Neuronal stem cell (in vitro differentiated cells): ENCODE data around the gene GPRIN3.

Experiments used
- DNase-seq: peaks from one replicate; pipeline ENCODE4 v3.0.0-alpha.2; 2013; ENCODE audit warnings: low spot score
- H2AFZ ChIP-seq: one replicate; pipeline ENCODE4 v1.6.1; 2013; ENCODE audit warnings: mild to moderate bottlenecking, low read length, inconsistent platforms
- H2AK5ac ChIP-seq: 2 replicates; pipeline ENCODE4 v1.6.1; 2013; ENCODE audit warnings: low read depth, mild to moderate bottlenecking, inconsistent platforms, low read length, moderate library complexity, mixed read lengths
- H2BK120ac ChIP-seq: 2 replicates; pipeline ENCODE4 v1.6.1; 2013; ENCODE audit warnings: low read depth, mild to moderate bottlenecking, inconsistent platforms, low read length, moderate library complexity, mixed read lengths
- H2BK12ac ChIP-seq: one replicate; pipeline ENCODE4 v1.6.1; 2013; ENCODE audit warnings: low read length, inconsistent platforms
- H2BK15ac ChIP-seq: 2 replicates; pipeline ENCODE4 v1.6.1; 2013; ENCODE audit warnings: mild to moderate bottlenecking, low read length, inconsistent platforms, mixed read lengths
- H2BK5ac ChIP-seq: one replicate; pipeline ENCODE4 v1.6.1; 2013; ENCODE audit warnings: inconsistent platforms, mild to moderate bottlenecking, low read length, moderate library complexity
- H3K14ac ChIP-seq: one replicate; pipeline ENCODE4 v1.6.1; 2013; ENCODE audit warnings: low read length, inconsistent platforms
- H3K18ac ChIP-seq: 2 replicates; pipeline ENCODE4 v1.6.1; 2013; ENCODE audit warnings: low read length, inconsistent platforms
- H3K23ac ChIP-seq: 2 replicates; pipeline ENCODE4 v1.6.1; 2013; ENCODE audit warnings: low read depth, mild to moderate bottlenecking, mixed read lengths, low read length, inconsistent platforms; ENCODE audit not compliant: poor library complexity
- H3K27ac ChIP-seq: replicated peaks from 3 replicates; pipeline ENCODE4 v1.5.1; 2013; ENCODE audit warnings: low read length, inconsistent platforms
- H3K27me3 ChIP-seq, 3 experiments: 2 replicates each; pipeline ENCODE4 v1.6.1; 2013; ENCODE audit warnings: low read length in 3 of 3, mild to moderate bottlenecking in 2 of 3, inconsistent platforms in 1 of 3, low read depth in 1 of 3, mixed read lengths in 1 of 3, moderate library complexity in 1 of 3; ENCODE audit not compliant: control insufficient read depth in 3 of 3, insufficient read depth in 3 of 3
- H3K36me3 ChIP-seq, 2 donors: replicated peaks in 1 of 2; 2 replicates each; pipeline ENCODE4 v1.6.1; 2013; ENCODE audit warnings: low read length in 2 of 2; ENCODE audit not compliant: control insufficient read depth in 2 of 2, insufficient read depth in 2 of 2
- H3K4ac ChIP-seq: 2 replicates; pipeline ENCODE4 v1.6.1; 2013; ENCODE audit warnings: inconsistent platforms, mild to moderate bottlenecking, low read length, moderate library complexity
- H3K4me1 ChIP-seq, 2 donors: 1 replicate in 1 of 2; 2 replicates in 1 of 2; pipeline ENCODE4 v1.6.1; 2013; ENCODE audit warnings: low read length in 2 of 2, low read depth in 1 of 2; ENCODE audit not compliant: control insufficient read depth in 2 of 2, insufficient read depth in 1 of 2
- H3K4me2 ChIP-seq: one replicate; pipeline ENCODE4 v1.6.1; 2013; ENCODE audit warnings: mild to moderate bottlenecking, low read length, inconsistent platforms; ENCODE audit not compliant: insufficient read depth, poor library complexity, severe bottlenecking
- H3K4me3 ChIP-seq, 2 donors: 2 replicates each; pipeline ENCODE4 v1.5.1; 2013; ENCODE audit warnings: low read length in 2 of 2, mild to moderate bottlenecking in 2 of 2, inconsistent platforms in 1 of 2, moderate library complexity in 1 of 2
- H3K79me1 ChIP-seq: one replicate; pipeline ENCODE4 v1.6.1; 2013; ENCODE audit warnings: low read depth, mild to moderate bottlenecking, inconsistent platforms, low read length, moderate library complexity
- H3K9ac ChIP-seq: one replicate; pipeline ENCODE4 v1.6.1; 2013; ENCODE audit warnings: mild to moderate bottlenecking, low read depth, low read length, inconsistent platforms; ENCODE audit not compliant: poor library complexity
- H3K9me3 ChIP-seq, 2 donors: replicated peaks in 1 of 2; 2 replicates each; pipeline versions ENCODE3 to v1.6.1; 2013; ENCODE audit warnings: low read length in 2 of 2, mild to moderate bottlenecking in 2 of 2, inconsistent platforms in 1 of 2, low read depth in 1 of 2, mixed read lengths in 1 of 2, moderate library complexity in 1 of 2; ENCODE audit not compliant: control insufficient read depth in 2 of 2, insufficient read depth in 1 of 2
- H4K8ac ChIP-seq: one replicate; pipeline ENCODE4 v1.6.1; 2013; ENCODE audit warnings: low read depth, mild to moderate bottlenecking, inconsistent platforms, low read length, moderate library complexity
- H4K91ac ChIP-seq: one replicate; pipeline ENCODE4 v1.6.1; 2013; ENCODE audit warnings: low read length, low read depth, mild to moderate bottlenecking, inconsistent platforms; ENCODE audit not compliant: poor library complexity
- WGBS, 2 donors: extraction: QIAGEN DNeasy Blood & Tissue Kit; methylation state at CpG; one replicate each; pipeline ENCODE4 v1.1.7; 2013; ENCODE audit warnings: missing lambda C conversion rate in 2 of 2, mixed read lengths in 1 of 2; ENCODE audit not compliant: insufficient read length in 2 of 2, insufficient replicate concordance in 1 of 2; ENCODE audit errors: extremely low coverage in 2 of 2; 5-methylcytosine and 5-hydroxymethylcytosine counted together

The GPRIN3 gene

DNA sequence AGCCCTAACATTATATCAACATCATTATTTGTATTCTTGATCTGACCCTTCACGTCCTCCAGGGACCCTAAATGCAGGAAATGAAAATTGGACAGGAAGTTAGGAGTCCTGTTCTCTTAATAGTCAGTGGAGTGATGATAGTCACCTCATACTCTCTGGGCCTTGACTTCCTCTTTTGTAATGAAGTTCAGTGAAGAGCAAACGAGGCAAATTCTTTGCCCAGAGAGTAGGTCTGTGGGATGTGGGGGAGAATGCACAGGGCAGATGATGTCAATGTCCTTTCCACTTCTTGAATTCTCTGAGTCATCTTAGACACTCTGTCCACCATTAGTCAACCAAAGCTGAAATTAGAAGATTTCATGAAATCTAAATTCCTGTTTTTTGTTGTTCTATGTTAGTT, 17.1 kb upstream of the GPRIN3 start:
- no peak overlapping the region for H3K27ac ChIP-seq
- H3K4me1 ChIP-seq = no peaks in the 10 kb centered on the region
- H2BK12ac ChIP-seq = no peak overlapping the region
- H4K91ac ChIP-seq = no peak overlapping the region
- no peak for DNase-seq
- H2AFZ ChIP-seq = no peak overlapping the region
- no peak overlapping the region for H2BK120ac ChIP-seq
- H3K27me3 ChIP-seq = no peaks in the 10 kb centered on the region
- H3K36me3 ChIP-seq = no peaks in the 10 kb centered on the region
- H2AK5ac ChIP-seq = no peak overlapping the region
- no peak overlapping the region for H3K4me3 ChIP-seq
- H3K14ac ChIP-seq = no peak overlapping the region
- no peak overlapping the region for H3K23ac ChIP-seq
- H2BK15ac ChIP-seq = no peak overlapping the region
- no CpG with 5 or more reads among the region's 2 CpGs for WGBS, 2 donors
- H2BK5ac ChIP-seq = no peak overlapping the region
- no peak overlapping the region for H4K8ac ChIP-seq
- H3K4ac ChIP-seq = no peak overlapping the region
- no peak overlapping the region for H3K4me2 ChIP-seq
- H3K79me1 ChIP-seq = no peaks in the 10 kb centered on the region
- no peaks in the 10 kb centered on the region for H3K9me3 ChIP-seq
- no peak overlapping the region for H3K9ac ChIP-seq
- no peak overlapping the region for H3K18ac ChIP-seq

DNA sequence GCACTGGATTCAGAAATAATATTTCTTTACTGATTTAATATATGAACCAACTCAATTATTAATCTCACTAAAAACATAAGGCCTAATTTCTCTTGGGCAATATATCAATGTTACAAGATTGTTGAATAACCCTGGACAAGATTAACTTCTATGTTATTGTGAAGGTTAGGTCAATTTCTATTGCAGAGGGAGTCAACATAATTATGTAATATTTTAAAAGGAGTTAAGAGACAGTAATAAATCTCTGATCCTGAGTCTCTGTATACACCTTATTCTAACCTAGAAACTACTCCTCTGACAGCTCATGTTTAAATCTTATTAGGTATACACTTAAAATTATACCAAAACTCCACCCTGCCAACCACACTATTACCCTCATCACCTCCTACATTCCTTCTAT, 15.1 kb upstream of the GPRIN3 start:
- H2BK120ac ChIP-seq = no peak overlapping the region
- H3K23ac ChIP-seq = no peak overlapping the region
- no peak overlapping the region for H3K4me3 ChIP-seq
- no peak overlapping the region for H3K14ac ChIP-seq
- H4K8ac ChIP-seq = no peak overlapping the region
- no peak overlapping the region for H3K27ac ChIP-seq
- H3K4me1 ChIP-seq = no peaks in the 10 kb centered on the region
- no peak overlapping the region for H2BK5ac ChIP-seq
- no peak for DNase-seq
- no peaks in the 10 kb centered on the region for H3K79me1 ChIP-seq
- no peaks in the 10 kb centered on the region for H3K9me3 ChIP-seq
- no peak overlapping the region for H2BK15ac ChIP-seq
- H3K4ac ChIP-seq = no peak overlapping the region
- H3K18ac ChIP-seq = no peak overlapping the region
- H2AK5ac ChIP-seq = no peak overlapping the region
- no peak overlapping the region for H2BK12ac ChIP-seq
- no peak overlapping the region for H3K9ac ChIP-seq
- no peaks in the 10 kb centered on the region for H3K27me3 ChIP-seq
- H3K4me2 ChIP-seq = no peak overlapping the region
- no peak overlapping the region for H2AFZ ChIP-seq
- no peaks in the 10 kb centered on the region for H3K36me3 ChIP-seq
- no peak overlapping the region for H4K91ac ChIP-seq

DNA sequence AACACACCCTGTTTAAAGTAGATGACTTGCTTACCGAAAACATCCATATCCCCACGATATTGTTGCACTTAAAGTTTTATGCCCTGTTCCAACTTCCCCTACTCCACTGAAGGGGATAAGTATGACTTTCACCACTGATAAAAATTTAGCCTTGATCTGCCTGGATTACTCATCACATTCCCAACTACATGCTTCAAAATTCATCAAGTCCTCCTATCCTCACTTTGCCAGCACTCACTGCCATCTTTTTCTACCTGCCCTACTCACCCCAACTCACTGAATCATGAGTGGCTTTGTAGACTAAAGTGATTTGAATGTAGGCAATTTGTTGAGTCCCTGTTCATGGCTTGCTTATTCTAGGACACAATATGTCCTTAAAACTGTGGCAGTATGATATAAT, 12.2 kb upstream of the GPRIN3 start:
- Histone ChIP-seq H2BK120ac (no peak overlapping the region), H3K27me3 (no peaks in the 10 kb centered on the region), H3K23ac (no peak overlapping the region), H2BK15ac (no peak overlapping the region), H3K4me3 (no peak overlapping the region), H4K8ac (no peak overlapping the region), H3K4me2 (no peak overlapping the region), H3K9ac (no peak overlapping the region), H3K18ac (no peak overlapping the region), H3K9me3 (no peaks in the 10 kb centered on the region), H2AK5ac (no peak overlapping the region), H3K36me3 (no peaks in the 10 kb centered on the region), H3K79me1 (no peaks in the 10 kb centered on the region), H2BK12ac (no peak overlapping the region), H2AFZ (no peak overlapping the region), H3K27ac (no peak overlapping the region), H4K91ac (no peak overlapping the region), H3K4ac (no peak overlapping the region), H3K4me1 (no peaks in the 10 kb centered on the region), H3K14ac (no peak overlapping the region), H2BK5ac (no peak overlapping the region)
- no CpG with 5 or more reads among the region's 2 CpGs for WGBS, 2 donors
- no peak for DNase-seq

DNA sequence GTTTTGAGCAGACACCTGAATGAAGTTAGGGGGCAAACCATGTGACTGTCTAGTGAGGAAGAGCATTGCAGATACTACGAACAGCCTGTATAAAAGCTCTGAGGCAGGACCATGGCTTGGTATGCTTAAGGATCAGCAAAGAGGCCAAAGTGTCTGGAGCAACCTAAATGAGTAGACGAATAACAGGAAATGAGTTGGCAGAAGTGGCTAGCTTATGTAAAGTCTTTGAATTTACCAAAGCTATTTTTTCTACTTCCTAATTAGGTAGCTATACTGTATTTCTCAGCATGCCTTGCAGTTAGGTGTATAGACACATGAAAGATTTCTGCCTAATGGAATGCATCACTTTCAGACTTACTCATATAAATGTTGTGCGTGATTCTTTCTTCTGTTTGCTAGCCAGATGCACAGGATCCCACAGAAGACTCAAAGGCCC, 9.3 kb upstream of the GPRIN3 start:
- Histone ChIP-seq H4K8ac (no peak overlapping the region), H3K27ac (no peak overlapping the region), H2BK120ac (no peak overlapping the region), H3K4ac (no peak overlapping the region), H3K27me3 (peaks cover 0 to 2% (median 0%) of the 10 kb centered on the region in 3 experiments), H3K79me1 (no peaks in the 10 kb centered on the region), H3K4me3 (no peak overlapping the region), H3K4me2 (no peak overlapping the region), H2BK12ac (no peak overlapping the region), H3K9me3 (no peaks in the 10 kb centered on the region), H3K14ac (no peak overlapping the region), H2BK15ac (no peak overlapping the region), H3K4me1 (no peaks in the 10 kb centered on the region), H2AFZ (no peak overlapping the region), H2AK5ac (no peak overlapping the region), H2BK5ac (no peak overlapping the region), H3K36me3 (no peaks in the 10 kb centered on the region), H4K91ac (no peak overlapping the region), H3K18ac (no peak overlapping the region), H3K23ac (no peak overlapping the region), H3K9ac (no peak overlapping the region)
- no peak for DNase-seq
- no CpG with 5 or more reads among the region's 3 CpGs for WGBS, 2 donors
